NCI-H1105 (cell line): ENCODE measurements around the gene TNFRSF4.

ENCODE experiments used
- DNase-seq: peaks from one replicate; lab custom pipeline; 2025; lab: John Stamatoyannopoulos, UW

TNFRSF4 gene

DNA sequence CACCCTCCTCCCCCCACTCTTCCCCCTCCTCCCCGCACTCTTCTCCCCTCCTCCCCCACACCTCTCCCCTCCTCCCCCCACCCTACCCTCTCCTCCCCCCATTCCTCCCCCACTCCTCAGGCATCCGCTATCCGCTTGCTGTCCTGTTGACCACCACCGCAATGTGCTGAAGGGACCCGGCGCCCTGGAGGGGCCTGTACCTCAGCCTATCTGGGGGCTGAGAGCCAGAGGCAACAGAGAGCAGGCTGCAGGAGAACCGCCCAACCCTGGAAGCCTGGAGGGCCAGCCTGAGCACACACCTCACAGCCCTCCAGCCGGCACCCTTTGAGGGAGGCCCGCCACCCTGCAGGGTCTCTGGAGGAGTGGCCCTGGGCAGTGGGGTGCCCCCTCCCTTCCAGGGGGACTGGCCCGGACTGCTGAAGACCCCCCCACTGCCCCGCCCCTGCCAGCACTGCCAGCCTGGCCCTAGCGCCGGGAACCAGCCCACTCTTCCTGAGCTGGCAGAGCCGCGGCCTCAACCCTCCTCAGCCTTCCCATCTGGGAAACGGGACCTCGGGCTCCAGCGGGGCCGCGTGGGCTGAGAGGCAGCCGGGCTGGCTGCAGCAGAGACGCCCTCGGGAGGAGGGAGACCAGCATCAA, 31.3 kb upstream of the TNFRSF4 start:
- DNase-seq: no peak

DNA sequence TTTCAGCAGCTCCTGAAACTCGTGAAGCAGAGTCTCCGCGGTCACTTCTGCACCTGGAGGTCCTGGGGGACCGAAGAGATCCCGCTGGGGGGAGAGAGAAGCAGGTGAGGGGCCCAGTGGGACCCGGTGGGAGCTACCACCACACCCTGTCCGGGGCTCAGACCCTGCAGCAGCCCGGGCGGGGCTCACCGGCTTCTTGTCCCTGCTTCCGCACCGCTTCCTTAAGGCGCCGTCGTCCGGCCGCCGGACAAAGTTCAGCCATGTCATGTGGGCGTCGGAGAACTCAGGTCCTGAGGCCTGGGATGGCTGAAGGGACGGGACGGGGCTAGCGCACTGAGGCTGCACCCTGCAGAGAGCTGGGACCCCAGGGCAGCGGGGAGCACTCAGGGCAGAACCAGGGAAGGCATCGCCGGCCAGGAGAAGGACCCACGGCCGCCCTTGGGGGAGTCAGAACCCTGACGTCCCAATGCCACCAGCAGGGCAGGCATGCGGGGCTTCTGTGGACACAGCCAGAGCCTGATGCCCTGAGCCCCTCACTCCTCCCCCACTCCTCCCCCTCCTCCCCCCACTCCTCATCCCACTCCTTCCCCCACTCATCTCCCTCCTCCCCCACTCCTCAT, 30.3 kb upstream of the TNFRSF4 start:
- no peak for DNase-seq

DNA sequence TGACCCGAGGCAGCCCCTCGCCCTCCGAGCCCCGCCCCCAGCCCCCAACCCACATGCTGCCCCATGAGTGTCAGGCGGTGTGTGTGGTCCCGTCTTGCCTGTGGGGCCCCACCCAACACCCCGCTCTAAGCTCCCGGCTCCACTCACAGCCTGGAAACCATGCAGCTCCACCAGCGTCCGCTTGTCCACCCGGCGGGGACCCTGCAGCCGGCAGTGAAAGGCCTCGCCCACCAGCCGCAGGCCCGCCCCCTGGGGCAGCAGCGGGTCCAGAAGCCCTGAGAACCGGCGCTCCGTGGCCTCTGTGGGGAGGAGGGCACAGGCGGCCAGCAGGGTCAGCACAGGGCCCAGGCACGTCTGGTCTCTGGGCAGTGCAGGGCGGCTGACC, 29.8 kb upstream of the TNFRSF4 start:
- no peak for DNase-seq

DNA sequence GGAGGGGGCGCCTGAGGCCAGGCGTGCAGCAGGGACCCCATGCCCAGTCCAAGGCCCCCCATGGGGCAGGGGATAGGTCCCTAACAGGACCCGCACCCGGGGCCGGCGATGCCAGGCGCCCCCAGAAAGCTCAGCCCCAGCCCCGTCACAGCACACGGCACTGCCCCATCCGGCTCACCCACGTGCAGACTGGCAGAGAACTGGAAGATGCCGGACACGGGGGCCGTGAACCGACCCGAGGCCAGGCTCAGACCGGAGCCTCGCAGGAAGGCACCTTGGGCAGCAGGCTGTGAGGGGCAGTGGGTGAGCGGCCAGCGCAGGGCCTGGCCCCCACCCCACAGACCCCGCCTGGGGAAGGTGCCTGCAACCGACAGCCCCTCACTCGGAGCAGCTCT, 29.3 kb upstream of the TNFRSF4 start:
- no peak for DNase-seq

DNA sequence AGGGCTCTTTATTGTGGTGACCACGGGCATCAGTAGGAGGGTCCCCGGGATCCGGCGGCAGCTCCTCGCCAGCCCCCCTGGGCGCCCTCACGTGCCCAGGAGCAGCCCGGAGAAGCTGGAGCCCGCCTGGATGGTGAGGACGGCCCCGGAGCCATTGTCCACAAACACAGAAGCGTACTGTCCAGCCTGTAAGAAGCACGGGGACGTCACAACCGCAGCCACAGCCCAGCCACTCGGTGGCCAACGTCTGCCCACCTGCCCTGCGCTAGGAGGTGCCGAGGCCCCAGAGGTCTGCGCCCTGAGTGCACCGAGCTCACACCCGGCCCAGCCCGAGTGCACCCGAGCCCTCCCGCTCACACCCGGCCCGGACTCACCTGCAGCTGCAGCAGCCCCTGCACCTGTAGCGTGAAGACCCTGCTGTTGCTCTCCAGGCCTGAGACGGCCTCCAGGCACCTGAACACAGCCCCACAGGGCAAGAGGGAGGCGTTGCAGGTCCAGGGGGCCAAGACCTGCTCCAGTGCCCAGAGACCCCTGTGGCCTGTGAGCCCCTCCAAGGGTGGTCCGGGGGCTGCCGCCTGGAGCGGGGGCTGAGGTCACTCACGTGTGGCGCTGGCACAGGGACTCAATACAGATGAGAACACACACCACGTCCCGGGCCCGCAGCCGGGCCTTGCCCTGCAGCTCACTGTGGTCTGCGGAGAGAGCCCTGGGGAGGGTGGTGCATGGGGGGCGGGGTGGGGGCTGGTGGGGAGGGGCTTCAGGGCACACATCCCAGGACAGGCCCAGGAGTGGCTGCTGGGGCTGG, 28.7 kb upstream of the TNFRSF4 start:
- DNase-seq: no peak

DNA sequence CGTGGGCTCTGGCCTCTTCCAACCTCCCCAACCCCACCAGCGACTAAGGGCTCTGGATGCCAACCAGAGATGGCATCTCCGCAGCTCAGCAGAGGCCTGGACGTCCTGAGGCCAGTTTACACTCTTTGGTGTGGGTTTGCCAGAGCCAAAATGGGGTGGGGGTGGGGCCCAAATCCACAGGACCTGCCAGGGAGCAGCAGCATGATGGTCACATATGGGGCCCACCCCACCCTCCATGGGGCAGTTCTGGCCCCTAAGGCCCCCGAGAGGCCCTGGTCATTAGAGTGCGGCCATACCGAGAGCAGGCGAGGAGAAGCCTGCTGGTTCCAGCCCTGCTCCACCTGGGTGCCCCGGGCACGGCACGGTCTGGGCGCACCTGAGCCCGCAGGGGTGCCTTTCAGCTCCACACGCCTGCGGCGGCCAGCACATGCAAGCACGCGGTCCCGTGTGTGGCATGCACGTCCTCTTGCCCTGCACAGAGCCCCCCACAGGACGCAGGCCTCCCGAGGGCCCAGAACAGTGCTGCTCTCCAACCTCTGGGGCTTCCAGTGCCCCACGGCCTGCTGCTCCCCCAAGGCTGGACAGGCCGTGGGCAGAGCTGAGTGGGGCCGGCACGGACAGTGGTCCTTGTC, 27.8 kb upstream of the TNFRSF4 start:
- DNase-seq: no peak

DNA sequence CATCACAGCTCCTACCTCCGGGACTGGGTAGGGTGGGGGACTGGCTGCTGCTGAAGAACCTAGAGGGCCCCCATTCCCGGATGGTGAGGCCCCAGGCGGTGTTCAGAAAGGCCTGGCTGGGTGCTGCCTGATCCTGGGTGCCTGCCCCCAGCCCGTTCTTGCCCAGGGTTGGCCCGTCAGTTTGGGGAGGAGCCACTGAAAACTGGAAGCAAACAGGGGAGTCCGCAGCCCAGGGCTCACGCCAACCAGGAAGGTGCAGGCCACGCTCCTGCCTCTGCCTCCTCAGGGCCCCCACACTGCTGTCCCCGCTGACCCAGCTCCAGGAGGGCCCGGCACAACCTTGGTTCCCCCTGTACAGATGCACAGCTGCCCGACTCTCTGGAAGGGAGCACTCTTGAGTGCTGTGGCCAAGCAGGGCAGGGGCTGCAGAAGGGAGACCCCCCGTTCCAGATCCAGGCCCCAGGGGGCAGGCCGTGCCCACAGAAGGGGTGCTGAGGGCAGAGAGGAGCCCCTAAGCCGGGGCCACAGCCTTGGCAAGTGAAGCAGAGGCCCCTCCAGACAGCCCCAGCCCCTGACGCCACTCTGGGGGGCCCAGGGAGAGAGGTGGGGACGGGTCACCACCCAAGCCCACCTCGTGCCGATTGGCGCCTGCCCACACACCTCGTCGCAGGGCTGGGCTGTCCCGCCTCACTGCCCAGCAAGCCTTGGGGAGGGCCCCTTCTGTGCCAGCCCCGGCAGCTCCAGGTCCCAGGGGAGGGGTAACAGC, 27.1 kb upstream of the TNFRSF4 start:
- no peak for DNase-seq

DNA sequence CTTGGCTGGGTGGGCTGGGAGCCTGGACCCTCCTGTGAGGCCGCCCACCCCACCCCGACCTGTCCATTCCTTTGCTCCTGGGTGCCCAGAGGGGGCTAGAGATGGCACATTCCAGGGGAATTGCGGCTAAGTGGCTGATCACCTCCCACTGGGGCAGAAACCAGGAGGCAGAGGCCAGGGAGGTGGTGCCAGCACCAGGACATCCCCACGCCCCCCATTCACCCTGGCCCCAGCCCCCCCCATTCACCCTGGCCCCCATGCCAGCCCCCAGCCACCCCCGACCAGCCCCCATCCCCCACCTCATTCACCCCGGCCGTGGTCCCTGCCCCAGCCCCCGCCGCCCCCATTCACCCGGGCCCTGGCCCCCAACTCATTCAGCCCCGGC, 26.4 kb upstream of the TNFRSF4 start:
- DNase-seq: no peak

DNA sequence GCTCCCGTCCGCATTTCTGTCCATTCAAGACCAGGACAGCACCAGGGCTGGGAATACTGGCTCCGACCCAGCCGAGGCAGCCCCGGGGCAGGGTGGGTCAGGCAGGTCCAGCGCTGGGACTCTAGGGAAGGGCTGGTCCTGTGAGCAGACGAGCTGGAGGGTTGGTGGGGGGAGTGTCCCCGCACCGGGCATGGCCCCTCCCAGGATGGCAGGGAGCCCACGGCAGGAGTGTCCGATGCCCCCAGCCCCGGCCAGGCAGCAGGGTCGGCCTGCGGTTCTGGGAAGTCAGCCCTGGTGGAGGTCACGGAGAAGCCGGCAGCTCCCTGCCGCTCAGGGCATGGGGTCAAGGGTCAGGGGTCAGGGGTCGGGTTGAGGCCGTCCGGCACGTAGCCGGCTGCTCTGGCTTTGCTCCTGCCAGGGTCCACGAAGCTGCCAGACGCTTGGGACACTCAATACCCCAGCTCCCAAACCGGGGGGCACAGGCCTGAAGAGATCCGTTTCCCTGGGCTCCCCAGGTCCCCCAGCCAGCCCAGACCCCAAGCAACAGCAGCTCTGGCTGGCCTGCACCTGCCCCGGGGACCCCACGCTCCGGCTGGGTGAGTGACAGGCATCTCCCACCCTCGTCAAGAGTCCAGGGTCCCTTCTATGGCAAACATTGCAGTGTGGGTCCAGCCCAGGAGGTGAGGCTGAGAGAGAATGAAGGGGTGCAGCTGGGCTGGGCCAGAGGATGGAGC, 25.8 kb upstream of the TNFRSF4 start:
- no peak for DNase-seq

DNA sequence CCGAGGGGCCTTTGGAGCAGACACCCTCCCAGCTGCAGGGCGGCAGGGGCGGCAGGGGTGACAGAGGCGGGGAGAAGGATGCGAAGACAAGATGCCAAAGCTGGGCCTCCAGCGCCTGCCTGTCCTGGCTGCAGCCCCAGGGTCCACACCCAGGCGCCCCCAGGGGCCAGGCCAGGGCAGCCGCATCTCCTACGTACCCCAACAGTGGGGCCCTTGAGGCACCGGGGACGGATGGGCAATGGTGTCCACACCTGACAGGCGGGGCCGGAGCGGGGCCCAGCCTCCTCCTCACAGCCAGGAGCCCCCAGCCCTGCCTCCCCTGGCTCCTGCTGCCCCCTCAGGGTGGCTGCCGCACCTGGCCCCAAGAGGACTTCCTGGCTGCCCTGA, 25.3 kb upstream of the TNFRSF4 start:
- DNase-seq: no peak

DNA sequence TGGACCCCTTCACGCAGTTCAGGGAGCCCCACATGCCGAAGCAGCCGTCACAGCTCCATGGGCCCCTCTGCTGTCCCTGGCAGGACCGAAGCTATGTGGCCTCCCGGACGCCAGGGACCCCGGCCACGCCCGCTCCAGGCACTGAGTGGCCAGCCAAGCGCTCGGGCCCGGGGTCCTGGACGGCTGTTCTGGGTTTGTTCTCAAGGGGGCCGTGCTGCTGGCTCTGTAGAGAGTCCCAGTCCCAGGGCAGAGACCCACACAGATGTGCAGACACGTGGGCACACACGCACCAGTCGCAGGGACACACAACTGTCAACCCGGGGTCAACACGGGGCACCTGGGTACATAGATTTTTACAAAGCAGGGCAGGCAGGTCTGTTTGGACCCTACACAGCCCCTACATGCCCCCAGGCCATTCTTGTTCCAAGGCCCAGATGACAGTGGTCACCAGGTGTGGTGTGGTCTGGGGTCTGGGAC, 24.8 kb upstream of the TNFRSF4 start:
- DNase-seq: no peak

DNA sequence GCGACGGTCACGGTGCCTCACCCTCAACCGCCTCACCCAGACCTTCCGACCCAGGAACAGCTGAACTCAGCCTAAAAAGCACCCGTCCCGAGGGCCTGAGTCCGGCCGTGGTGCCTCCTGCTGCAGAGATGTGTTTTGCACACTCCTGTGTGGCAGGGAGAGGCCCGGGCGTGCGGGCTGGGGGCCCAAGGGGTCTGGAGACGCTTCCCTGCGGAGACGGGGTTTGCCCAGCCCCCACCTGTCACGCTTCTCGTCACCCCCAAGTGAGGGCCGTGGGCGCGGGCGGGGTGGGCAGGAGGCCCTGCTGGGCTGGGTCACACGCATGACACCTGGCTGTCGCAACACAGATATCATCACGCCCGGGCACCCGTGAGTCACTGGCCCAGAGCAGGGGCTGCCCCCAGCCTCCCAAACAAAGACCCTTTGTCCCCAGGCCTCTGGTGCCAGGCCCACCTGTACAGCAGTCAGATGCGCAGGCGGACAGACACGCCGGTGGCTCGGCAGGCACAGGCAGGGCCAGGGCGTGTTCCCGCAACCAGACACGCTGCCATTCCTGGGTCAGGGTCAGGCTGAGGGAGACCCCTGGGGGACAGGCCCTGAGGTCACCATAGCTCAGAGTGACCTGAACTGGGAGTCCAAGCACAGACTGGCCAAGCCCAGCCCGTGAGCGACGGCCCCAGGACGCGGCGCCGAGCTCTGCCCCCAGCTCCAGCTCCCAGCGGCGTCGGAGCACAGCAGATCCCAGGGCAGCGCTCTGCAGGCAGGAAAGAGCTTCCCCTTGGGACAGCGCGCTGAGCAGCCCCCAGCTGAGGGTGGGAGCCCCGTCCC, 24.1 kb upstream of the TNFRSF4 start:
- no peak for DNase-seq

DNA sequence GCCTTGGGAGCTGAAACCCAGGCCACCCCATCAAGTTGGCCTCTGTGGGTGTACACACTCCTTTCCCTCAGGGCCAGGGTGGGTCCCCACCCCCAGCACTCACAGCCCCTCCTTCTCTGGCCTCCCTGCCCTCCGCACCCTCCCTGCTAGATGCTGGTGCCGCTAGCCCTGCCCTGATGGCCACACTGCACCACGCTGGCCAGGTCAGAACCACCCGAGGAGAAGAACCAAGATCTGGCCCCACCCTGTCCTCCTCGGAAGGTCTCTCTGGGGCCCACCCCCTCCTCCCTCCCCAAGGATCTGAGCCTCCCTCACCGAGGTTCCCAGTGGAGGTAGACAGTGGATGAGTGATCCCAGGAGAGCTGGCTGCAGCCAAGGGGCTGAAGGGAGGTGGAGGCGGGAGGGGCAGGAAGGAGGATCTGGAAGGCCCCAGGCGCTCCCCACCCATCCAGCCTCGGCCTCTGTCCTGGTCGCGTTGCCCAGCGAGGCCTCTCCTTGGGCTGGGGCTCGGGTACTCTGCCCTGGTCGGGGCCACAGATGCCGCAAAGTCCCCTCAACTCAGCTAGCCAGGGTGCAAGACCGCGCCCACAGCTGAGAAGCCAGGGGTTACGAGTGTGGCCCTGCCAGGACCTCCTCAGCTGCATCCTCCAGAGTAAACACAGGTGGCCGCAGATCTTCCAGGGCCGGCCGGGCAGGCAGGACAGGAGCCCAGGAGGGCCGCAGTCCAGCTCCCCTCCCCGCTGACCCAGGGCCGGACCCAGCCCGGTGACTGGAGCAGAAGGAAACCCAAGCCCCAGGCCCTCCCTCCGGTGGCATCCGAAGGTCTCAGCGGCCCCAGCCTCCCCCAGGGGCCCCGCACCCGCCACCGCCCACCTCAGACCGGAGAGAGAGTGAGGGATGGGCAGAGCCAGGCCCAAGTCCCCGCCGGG, 23.3 kb upstream of the TNFRSF4 start:
- no peak for DNase-seq

DNA sequence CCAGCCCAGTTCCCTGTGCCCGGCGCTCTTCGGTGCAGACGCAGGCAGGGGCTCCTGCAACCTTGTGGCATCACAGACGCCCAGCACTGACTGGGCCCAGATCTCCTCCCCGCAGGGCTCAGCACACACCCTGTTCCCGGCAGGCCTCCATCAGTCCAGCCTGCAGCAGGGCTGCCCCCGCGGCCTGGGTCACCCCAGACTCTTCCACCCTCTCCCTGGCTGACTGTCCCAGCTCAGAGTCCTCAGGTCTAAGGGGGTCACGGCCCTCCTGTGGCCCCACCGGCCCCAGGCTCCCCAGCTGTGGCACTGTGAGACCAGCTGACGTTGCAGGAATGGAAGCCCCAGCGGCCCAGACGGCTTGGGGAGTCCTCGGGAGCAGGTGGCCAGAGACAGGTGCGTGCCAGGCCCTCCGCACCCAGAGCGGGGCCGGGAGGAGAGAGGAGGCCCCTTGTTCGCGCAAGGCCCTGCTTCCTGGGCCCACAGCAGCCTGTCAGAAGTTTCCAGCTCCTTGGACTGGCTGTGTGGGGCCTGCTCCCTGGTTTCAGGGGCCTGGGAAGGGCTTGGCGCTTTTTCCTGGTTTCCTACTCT, 22.3 kb upstream of the TNFRSF4 start:
- DNase-seq: no peak

DNA sequence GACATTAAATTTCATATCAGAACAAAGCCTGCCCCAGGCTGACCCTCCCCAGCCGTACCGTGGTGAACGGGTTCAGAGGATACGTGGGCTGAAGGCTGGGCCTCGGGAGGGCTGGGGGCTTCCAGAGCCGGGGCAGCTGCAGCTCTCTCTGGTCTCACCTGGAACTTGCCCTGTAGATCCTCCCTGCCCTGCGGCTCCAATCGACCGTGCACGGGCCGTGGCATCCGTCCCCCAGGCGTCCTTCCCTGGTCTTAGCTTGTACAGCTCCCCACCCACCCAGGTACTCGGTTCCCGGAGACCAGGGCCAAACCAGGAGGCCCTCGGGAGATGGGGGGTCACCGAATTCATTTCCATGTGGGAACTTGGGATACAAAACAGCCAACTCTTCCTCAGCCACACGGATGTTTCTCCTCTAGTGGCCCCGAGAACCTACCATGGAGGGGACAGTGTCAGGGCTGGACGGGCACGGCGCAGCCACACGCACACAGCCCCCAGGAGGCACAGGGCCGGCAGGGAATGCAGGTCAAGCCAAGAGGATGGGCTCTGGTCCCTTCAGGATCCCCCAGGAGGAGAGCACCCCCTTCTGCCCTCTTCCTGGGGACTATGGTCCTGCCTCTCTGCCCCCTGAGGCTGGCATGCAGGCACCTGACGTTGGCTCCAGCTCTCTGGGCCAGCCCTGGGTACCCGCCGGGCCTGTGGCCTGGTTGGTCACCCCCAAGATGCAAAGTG, 21.2 kb upstream of the TNFRSF4 start:
- no peak for DNase-seq

DNA sequence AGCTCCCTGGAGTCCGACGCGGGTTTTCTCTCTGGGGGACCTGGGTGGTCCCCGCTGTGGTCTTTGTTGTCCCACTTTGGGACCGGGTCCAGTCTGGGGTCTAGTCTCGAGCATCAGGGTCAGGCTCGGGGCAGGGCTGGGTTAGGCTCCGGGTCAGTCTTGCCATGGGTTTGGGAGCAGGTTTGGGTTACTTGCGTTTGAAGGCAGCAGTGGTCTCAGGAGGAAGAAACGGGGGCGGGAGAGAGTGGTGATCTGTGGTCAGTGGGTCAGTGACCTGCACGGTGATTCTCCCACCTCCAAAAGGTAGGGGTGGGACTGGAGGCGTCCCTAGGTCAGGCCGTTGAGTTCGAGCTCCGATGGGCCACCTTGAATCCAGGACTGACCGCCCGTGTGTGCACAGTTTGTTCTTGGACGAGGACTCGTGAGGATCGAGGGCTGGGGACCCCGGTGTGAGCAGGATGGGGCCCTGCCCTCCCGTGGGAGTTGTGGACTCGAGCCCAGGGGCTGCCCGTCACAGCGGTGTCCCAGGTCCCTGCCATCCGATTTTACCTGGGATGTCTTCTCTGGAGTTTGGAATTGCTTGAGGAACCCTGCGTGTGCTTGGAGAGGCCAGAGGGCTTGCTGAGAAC, 20.3 kb upstream of the TNFRSF4 start:
- no peak for DNase-seq

DNA sequence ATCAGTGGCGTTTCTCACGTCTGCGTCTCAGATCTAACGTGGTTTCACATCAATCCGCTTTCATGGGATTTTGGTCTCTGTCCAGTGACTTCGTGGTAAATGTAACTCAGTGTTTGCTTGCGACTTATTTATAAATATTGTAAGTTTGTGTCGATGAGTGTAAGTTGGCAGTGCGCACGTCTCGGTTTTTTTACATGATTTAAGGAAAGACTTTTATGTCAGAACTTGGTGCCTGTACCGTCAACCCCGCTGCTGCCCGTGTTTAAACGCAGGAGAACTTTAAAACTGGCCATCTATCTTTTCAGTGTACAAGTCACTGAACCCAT, 19.6 kb upstream of the TNFRSF4 start:
- DNase-seq: no peak
